K562 (cell line): ENCODE measurements around the gene HSPA14. TPM values are rescaled to one million over a fixed set of nuclear protein-coding genes. Genes with fewer than 3 reads are reported as not detected.

ENCODE experiments used
- CHD2 ChIP-seq: IDR thresholded peaks from 2 replicates; pipeline ENCODE4 v1.6.1; 2011; ENCODE audit warnings: low read depth, low read length
- ETV1 ChIP-seq: fragments of 450-650 bp; conservative IDR thresholded peaks from 2 replicates; pipeline ENCODE4 v1.6.1; 2016; ENCODE audit warnings: missing genetic modification characterization, control low read depth, low read depth, missing compliant biosample characterization
- MTA3 ChIP-seq: fragments of 450-650 bp; formaldehyde crosslinking; IDR thresholded peaks from 2 replicates; pipeline ENCODE4 v1.6.1; 2017; ENCODE audit warnings: mild to moderate bottlenecking, borderline replicate concordance
- NFIC ChIP-seq: fragments of 450-650 bp; IDR thresholded peaks from 2 replicates; pipeline ENCODE4 v1.6.1; 2017; ENCODE audit warnings: mild to moderate bottlenecking, inconsistent platforms
- NONO ChIP-seq, 2 experiments: fragments of 200-400 bp in 1 of 2; fragments of 450-650 bp in 1 of 2; formaldehyde crosslinking in 1 of 2; IDR thresholded peaks; 2 replicates each; pipeline ENCODE4 v1.6.1; 2017; ENCODE audit warnings: low read depth in 2 of 2, mild to moderate bottlenecking in 2 of 2, moderate library complexity in 2 of 2, low read length in 1 of 2
- OTX1 ChIP-seq: fragments of 450-650 bp; formaldehyde crosslinking; IDR thresholded peaks from 2 replicates; pipeline ENCODE4 v1.4.0; 2022; ENCODE audit warnings: mild to moderate bottlenecking
- PCBP2 ChIP-seq: fragments of 200-400 bp; formaldehyde crosslinking; IDR thresholded peaks from 2 replicates; pipeline ENCODE4 v1.6.1; 2018; ENCODE audit warnings: low read length, low read depth, mild to moderate bottlenecking, moderate library complexity; ENCODE audit not compliant: poor library complexity, severe bottlenecking
- ZFX ChIP-seq: sonication (generic); formaldehyde crosslinking; IDR thresholded peaks from 2 replicates; pipeline ENCODE4 v1.8.0; 2022; ENCODE audit warnings: mild to moderate bottlenecking, missing genetic modification reagents, moderate library complexity
- ZNF583 ChIP-seq: fragments of 250-450 bp; sonication (Bioruptor Pico); IDR thresholded peaks from 2 replicates; pipeline ENCODE4 v1.4.0; 2020
- polyA plus RNA-seq, 8 experiments: library from polyadenylated mRNA; depleted of rRNA in 4 of 8; stranded (reverse) in 5 of 8; unstranded in 3 of 8; fragments of >200 nt; fragmentation: Nextera tagmentation in 2 of 8; fragmentation: Illumina TruSeq in 1 of 8; extraction: Ambion mirVana in 2 of 8; extraction: Trizol in 1 of 8; gene quantifications; 2 replicates each; pipeline versions ENCODE4 v1.2.1 to v1.2.3, GENCODE V29; 2011 to 2014; ENCODE audit warnings: inconsistent platforms in 1 of 8, missing spikeins in 1 of 8
- total RNA-seq, 7 experiments: library from RNA; depleted of rRNA in 6 of 7; stranded (reverse); fragments of >200 nt in 6 of 7; fragmentation: Illumina TruSeq in 2 of 7; extraction: Trizol in 2 of 7; gene quantifications; 2 replicates each; pipeline versions ENCODE4 v1.2.1 to v1.2.3, GENCODE V29; 2011 to 2021; ENCODE audit warnings: low replicate concordance in 1 of 7
- TF ChIP-seq, protein P1 (sequence below): IDR thresholded peaks from 3 replicates; pipeline ENCODE4 v1.6.1; 2011; ENCODE audit warnings: borderline replicate concordance, mild to moderate bottlenecking, moderate library complexity; ENCODE audit not compliant: insufficient read length; ENCODE audit errors: extremely low read depth
- TF ChIP-seq, protein P2 (sequence below), 2 experiments: fragments of 450-650 bp in 1 of 2; sonication (generic) in 1 of 2; formaldehyde crosslinking in 1 of 2; IDR thresholded peaks; 2 replicates each; pipeline versions ENCODE4 v1.7.1 to v1.9.0; 2016 to 2022; ENCODE audit warnings: inconsistent platforms in 1 of 2, mild to moderate bottlenecking in 1 of 2, missing genetic modification reagents in 1 of 2
- TF ChIP-seq, protein P3 (sequence below): sonication (generic); formaldehyde crosslinking; IDR thresholded peaks from 2 replicates; pipeline ENCODE4 v1.9.0; 2022; ENCODE audit warnings: mild to moderate bottlenecking, missing genetic modification reagents

Gene HSPA14
- total and polyA plus RNA-seq, 9 of the 15 experiments (the other 6 are each of a cell fraction or from before 2014, with no cell fraction given), result 41.9 to 75.0 (median 63.2) TPM

DNA sequence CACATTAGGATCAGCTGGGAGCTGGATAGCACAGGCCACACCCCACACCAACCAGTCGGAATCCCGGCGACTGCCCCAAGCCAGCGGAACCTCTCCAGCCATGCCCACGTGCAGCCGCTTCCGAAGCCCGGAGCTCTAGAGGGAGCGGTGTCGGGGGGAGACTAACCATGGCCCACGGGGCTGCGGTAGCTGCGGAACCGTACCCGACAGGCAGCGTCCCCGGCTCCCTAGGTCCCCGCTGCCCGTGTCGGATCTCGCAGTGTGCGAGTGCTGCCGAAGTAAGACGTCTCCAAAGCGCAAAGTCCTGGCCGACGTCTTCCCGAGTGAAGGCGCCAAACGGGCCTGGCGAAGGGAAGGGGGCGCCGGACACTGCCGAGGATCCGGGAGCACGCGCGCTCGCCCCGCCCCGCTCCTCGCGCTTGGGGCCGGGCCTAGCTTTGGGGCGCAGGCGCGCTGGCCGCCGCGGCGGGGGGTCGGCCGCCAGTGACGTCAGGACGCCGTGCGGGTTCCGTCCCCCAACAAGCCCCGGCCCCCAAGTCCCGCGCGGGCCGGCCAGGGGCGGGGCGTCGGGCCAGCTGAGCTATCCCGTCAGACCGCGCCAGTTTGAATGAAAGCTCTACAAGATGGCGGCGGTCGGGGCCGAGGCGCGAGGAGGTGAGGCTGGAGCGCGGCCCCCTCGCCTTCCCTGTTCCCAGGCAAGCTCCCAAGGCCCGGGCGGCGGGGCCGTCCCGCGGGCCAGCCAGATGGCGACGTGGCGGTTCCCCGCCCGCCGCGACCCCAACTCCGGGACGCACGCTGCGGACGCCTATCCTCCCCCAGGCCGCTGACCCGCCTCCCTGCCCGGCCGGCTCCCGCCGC, 40.4 kb downstream of the HSPA14 start, which contains the start of gene SUV39H2 (continued):
- TF ChIP-seq ZFX (peak; percentile 89), NFIC (peak; percentile 35; the same call in 1 of the 2 replicates), CHD2 (peak; percentile 86), OTX1 (CRISPR knock-in tag) (no peak), ETV1 (peak; percentile 79), ZNF583 (no peak; the same call in 1 of the 2 replicates), NONO (IDR thresholded peaks at IDR 0.05; ENCODE audit: low read depth in 2 of 2, low read length in 1 of 2) (peak; percentile 55 to 60; a peak in 2 of 4 replicates), MTA3 (peak; percentile 55; the same call in 1 of the 2 replicates), PCBP2 (no peak)
- TF ChIP-seq, protein P1, sequence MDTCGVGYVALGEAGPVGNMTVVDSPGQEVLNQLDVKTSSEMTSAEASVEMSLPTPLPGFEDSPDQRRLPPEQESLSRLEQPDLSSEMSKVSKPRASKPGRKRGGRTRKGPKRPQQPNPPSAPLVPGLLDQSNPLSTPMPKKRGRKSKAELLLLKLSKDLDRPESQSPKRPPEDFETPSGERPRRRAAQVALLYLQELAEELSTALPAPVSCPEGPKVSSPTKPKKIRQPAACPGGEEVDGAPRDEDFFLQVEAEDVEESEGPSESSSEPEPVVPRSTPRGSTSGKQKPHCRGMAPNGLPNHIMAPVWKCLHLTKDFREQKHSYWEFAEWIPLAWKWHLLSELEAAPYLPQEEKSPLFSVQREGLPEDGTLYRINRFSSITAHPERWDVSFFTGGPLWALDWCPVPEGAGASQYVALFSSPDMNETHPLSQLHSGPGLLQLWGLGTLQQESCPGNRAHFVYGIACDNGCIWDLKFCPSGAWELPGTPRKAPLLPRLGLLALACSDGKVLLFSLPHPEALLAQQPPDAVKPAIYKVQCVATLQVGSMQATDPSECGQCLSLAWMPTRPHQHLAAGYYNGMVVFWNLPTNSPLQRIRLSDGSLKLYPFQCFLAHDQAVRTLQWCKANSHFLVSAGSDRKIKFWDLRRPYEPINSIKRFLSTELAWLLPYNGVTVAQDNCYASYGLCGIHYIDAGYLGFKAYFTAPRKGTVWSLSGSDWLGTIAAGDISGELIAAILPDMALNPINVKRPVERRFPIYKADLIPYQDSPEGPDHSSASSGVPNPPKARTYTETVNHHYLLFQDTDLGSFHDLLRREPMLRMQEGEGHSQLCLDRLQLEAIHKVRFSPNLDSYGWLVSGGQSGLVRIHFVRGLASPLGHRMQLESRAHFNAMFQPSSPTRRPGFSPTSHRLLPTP, result no peak
- TF ChIP-seq, protein P2, sequence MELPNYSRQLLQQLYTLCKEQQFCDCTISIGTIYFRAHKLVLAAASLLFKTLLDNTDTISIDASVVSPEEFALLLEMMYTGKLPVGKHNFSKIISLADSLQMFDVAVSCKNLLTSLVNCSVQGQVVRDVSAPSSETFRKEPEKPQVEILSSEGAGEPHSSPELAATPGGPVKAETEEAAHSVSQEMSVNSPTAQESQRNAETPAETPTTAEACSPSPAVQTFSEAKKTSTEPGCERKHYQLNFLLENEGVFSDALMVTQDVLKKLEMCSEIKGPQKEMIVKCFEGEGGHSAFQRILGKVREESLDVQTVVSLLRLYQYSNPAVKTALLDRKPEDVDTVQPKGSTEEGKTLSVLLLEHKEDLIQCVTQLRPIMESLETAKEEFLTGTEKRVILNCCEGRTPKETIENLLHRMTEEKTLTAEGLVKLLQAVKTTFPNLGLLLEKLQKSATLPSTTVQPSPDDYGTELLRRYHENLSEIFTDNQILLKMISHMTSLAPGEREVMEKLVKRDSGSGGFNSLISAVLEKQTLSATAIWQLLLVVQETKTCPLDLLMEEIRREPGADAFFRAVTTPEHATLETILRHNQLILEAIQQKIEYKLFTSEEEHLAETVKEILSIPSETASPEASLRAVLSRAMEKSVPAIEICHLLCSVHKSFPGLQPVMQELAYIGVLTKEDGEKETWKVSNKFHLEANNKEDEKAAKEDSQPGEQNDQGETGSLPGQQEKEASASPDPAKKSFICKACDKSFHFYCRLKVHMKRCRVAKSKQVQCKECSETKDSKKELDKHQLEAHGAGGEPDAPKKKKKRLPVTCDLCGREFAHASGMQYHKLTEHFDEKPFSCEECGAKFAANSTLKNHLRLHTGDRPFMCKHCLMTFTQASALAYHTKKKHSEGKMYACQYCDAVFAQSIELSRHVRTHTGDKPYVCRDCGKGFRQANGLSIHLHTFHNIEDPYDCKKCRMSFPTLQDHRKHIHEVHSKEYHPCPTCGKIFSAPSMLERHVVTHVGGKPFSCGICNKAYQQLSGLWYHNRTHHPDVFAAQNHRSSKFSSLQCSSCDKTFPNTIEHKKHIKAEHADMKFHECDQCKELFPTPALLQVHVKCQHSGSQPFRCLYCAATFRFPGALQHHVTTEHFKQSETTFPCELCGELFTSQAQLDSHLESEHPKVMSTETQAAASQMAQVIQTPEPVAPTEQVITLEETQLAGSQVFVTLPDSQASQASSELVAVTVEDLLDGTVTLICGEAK (IDR thresholded peaks at IDR 0.05), result peak; percentile 68; the same call in 1 of the 2 replicates
- TF ChIP-seq, protein P2 (CRISPR knock-in tag; IDR thresholded peaks at IDR 0.05), result no peak
- TF ChIP-seq, protein P3, sequence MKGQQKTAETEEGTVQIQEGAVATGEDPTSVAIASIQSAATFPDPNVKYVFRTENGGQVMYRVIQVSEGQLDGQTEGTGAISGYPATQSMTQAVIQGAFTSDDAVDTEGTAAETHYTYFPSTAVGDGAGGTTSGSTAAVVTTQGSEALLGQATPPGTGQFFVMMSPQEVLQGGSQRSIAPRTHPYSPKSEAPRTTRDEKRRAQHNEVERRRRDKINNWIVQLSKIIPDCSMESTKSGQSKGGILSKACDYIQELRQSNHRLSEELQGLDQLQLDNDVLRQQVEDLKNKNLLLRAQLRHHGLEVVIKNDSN (CRISPR knock-in tag), result peak; percentile 68
